ENCODE data around the gene XIRP2.

XIRP2 gene

DNA sequence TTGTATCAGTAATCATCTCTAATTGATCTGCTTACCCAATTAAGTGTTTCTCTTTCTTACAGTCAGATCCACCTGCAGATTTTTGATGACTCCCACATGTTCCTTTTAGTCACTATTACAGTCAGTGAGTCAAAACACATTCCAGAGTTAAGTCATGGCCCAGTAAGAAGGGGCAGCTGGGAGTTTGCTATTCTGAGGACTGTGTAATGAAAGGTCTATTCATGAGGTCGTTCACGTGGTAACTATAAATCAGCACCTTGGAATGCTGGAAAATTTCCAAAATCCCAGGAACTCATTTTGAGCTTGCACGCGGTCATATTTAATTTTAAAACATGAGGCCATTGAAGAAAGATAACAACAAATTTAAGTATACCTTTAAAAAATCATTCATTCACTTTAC is 252.5 kb downstream of the XIRP2 start:
- DNase-seq, result peak; percentile 4

DNA sequence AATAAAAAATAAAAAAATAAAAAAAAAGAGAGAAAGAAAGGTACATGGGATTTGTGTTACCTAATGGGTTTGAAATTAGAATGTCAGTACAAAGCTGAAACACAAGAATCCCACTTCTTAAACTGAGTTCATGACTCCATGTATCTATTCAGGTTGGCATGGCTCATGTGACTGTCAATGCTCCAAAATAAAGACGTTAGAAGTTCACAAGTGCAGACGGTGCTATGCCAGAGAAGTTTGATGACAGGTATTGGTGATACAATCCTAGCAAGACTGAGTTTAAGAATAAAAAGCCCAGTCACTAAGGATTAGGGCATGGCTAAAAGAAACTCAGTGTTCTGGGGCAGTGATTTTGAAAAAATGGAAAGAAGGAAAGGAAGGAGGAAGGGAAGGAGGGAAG is 254.3 kb downstream of the XIRP2 start:
- no peak for DNase-seq

DNA sequence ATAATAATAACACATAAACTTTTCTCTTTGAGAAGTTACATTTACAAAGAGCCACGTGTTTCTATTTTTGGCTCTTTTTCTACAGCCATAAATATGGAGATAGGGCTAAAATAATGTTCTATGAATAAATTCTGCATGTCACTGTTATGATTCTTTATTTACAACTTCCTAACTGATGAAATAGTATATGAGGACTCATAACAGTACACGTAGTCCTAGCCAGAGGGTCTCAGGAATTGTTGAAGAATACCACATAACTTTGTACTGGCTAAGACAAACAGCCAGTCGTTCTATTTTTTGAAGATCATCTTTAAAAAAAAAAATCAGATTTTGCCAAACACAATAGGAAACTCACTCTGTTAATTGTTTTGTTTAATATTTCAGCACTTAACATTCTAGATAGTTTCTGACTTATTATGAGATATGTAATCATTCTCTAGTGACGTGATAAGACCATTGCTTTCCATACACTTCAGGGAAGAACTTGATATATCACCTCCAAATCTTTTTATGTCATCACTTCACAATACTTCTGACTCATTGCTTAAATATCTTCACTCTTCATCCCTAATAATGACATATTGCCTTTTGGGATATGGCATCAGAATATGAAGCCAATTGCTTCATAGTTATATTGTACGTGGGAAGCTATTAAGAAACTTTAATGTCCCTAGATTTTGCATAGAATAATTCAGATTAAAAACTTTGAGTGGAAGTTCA is 256.1 kb downstream of the XIRP2 start:
- no peak for DNase-seq

DNA sequence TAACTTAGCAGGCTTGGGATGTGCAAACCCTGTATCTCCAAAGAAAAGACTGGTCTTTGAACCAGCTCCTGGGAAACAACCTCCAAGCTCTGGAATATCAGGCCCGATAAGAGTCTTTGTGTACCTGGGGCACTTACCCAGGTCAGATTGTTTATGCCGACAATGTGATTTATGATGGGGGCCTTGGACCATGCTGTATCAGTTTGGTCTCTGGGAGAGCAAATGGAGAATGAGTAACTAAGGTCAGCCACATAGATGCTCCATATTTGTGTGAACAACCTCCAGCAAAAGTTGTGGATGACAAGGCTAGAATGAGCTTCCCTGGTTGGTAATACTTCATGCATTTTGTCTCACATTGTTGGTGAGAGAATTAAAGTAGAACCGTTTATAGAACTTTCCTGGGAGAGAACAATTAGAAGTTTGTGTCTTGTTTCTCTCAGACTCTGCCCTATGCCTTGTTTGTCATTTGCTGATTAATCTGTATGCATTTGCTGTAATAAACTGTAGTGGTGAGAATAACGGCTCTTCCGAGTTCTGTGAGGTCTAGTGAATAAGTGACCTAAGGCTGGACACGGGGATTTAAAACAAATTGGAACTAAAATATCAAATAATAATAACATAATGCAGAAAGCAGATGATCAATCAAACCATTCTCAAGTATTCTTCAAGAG is 259.1 kb downstream of the XIRP2 start:
- no peak for DNase-seq

DNA sequence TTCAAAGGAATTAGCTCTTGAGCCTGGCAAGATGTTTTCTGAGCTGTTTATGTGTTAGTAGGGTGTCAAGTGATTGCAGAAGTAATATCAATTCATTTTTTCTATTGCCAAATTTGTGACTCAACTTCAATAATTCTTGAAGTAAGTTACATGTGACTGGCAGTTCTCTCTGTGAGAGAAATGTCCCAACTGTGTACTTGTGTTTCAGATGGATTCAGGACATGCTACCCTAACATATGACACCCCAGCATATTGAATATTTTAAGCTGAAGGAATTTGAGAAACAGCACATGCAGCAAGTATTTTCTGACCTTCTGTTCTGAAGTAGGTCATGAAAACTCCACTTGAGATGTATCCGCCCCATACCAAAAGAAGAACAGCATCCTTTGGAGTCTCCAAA is 263.6 kb downstream of the XIRP2 start:
- no peak for DNase-seq

DNA sequence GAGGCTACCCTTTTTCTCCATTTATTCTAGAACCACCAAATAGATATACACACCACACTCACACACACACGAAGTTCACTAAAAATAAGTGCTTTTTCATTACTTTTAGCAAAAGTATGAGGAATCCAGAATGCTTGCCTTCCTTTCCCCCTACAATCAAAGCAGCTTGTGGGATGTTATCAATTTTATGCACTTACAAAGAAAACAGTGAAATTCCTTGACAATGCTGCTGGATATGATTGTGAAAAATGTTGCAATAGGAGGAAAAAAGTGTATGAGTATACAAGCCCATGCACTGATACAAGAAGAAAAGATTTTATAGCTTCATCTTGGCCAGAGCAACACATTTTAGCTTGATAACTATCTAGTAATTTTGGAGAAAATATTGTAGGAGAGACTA is 269.2 kb downstream of the XIRP2 start:
- DNase-seq, result no peak

DNA sequence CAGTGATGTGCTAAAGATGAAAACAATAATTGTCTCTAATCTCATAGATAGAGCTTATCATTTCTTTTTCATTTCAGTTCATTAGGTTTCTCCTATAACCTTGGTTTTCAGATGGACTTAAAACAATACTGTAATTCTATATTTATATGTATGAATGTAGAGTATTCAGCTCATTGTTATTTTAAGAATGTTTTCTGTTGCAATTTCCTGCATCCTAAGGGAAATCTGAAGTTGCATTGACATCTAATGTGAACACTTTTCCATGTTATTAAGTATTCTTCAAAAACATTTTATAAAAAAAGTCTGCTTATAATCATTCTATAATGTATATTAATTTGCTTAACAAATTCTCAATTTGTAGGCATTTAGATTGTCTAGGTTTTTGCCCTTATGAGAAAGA is 288.9 kb downstream of the XIRP2 start:
- no peak for DNase-seq

DNA sequence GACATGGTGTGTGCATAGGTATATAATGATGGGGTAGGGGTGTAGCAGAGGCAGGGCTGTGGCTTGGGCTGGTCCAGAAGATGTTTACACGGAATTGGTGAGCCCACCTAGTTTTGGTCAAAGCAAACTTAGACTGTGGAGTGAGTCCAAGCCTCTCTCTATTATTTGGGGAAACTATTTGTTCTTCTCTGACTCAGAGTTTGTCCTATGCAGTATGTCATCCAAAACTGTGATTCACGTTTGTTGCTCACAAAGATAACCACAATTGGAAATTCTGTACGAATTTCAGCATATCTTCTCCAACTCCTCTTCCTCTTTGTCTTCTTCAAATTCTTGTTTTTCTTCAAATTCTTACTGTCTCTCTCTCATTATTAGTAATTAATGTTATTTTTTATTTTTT is 292.9 kb downstream of the XIRP2 start:
- DNase-seq, result no peak

DNA sequence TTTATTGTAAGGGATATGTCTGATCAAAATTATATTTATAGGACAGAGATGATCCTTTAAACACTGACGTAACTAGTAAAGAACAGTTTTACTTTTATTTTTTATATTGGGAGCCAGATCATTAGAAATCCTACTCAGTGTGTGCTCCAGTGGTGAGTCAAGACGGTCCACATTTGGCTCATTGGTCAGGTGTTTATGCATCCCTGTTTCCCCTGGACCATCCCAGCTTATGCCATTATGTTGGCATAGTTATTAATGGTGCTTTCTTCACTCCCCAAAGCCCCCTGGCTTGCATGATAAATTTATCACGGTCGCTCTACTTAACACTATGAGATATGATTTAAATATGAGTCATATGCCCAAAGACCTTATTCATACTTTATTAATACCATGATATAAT is 293.4 kb downstream of the XIRP2 start:
- DNase-seq, result no peak

DNA sequence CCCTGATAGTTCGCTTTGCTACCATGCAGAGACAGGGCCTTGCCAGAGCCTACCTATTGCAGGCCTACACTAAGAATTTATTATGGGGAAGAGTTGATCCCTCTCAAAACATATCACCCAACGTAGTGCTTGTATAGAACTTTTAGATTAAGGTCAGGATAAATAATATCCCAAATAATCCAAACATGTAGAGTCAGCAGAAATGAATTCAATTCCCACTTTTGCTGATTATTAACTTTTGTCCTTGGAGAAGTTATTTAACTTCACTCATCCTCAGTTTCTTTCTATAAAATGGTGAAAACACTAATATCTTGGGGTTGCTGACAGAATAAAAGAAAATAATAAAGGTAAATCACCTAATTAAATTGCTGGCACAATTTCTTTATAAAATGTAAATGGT is 294.1 kb downstream of the XIRP2 start:
- DNase-seq, result no peak

DNA sequence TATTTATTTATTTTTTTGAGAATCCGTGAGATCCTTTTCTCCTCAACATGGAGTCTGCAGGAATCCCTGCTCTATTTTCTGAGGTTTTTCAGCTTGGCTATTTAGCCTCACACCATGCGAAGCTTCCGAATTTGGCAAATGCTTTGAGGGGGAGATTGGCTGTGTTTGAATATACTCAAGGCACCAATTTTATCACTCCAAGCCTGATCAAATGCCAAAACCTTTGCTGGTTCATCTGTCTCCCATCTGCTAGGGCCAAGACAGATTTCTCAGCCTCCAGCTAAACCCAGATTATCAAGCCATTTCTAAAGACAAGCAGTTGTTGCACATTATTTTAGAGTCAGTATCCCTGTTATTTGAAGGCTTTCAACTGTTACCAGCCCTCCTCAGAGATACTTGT is 295.7 kb downstream of the XIRP2 start:
- no peak for DNase-seq

DNA sequence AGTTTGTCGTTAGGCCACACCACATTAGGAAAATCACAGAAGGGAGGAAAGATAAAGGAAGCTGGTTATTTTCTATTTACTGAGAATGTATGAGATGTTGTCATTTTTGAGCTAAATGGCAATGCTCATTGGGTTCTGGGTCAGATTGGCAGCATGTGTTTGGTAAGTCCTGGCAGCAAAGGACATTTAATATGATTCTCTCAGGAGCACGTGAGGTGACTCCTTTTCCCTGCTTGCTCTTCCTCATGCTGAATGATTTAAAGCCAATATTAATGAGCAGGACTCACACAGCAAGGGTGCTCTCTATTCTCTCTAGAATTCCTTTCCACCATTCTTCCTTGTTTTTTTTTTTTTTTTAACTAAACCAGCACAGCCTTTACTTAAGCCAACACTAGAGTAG is 298.2 kb downstream of the XIRP2 start:
- no peak for DNase-seq

DNA sequence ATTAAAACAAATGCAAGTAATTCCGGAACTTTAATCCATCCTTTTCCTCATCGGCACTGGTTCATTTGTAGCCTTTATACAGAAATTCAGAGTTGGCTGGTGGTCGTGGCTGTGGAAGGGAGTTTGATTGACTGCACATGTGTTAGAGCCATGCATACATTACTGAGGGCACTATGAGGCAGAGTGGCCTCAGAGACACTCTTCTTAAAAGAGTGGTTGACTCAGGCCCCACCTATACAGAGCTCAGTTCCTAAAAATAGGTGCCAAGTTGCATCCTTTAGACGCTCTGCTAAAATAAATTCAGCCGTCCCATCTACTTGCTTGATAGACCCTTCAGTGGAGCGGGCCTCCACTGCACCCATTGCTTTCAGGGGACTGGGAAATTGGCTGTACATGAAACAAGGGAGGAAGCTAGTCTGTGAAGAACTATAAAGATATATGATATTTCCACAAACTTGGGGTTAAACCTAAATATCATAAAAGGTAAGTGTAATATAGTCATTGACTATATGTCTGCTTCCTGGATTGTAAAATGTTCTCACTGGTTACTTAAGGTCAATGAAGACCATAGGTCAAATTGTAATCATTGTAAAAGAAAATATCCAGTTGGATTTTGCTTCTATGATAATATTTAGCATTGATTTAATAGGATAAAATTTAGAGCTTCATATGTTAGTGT is 298.9 kb downstream of the XIRP2 start:
- DNase-seq, result no peak

DNA sequence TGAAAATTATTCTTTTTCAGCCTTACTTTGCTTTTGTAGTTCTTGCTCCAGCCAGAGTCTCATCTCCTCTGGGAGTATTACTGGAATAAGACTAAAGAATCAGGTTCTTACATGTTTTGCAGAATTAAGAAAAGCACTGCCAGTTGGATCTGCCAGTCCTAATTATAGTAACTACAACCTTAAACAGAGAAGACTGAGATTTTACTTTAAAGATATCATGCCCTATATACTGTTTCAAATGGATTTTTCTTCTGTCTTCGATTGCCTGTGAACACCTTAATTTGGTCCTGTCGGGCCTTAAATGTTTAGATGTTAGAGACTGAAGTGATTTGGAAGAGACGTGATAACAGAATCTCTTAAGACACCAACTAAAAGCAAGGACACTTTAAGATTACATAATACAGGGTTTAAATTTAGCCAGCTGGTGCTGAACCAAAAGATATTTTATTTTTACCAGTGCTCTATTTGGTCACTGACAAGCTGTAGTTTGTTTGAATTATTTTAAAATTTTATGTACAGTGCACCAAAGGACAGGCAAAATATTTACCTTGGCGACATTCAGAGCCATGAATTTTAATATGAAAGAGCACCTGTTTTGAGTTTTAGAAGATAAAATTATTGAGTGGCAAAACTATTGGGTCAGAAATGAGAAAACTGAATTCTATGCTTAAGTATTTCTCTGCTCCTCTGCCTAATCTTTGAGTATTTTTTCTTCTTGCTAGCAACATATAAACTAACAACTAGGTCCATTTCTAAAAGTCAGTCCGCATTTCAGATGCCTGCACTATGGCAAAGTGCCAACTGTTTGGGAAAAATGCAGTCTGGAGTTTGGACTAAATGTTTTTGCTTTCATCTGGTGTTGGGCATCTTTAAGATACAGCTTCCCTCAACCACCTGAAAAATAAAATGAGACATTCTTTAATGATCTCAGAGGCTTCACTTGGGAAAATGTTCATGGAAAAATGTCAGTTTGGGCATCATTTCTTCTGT is 300.0 kb downstream of the XIRP2 start:
- DNase-seq, result no peak

DNA sequence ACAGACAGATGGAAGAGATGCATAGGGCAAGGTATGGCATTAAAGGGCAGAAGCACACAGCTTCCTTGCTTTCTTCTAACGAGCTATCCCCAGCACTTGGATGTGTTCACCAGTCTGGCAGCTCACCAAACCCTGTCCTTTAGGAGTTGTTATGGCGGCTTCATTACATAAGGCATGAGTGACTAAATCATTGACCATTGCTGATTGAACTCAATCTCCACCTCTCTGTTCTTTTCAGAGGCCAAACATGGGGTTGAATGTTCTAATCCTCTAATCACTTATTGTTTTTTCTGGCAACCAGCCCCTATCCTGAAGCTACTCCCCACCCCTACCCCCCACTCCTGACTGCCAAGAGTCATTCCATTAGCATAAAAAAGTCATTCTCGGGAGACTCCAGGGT is 301.8 kb downstream of the XIRP2 start:
- DNase-seq, result no peak

DNA sequence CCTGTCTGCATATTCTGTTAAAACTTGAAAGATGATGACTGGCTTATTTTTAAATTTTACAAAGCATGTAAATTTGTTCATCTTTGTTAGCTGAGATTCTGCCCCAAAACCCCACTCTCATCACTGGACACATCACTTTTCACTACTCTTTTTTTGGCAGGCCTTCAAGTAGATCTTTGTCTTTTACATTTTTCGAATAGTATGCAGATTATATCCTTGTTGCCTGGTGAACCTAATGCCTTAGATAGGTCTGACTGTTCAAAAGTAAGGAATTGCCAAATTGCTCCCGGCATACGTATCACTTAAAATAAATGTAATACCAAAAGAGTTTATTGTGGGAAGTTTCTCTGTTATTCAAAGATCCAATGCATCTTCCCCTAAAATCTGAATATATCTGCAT is 303.3 kb downstream of the XIRP2 start:
- no peak for DNase-seq

DNA sequence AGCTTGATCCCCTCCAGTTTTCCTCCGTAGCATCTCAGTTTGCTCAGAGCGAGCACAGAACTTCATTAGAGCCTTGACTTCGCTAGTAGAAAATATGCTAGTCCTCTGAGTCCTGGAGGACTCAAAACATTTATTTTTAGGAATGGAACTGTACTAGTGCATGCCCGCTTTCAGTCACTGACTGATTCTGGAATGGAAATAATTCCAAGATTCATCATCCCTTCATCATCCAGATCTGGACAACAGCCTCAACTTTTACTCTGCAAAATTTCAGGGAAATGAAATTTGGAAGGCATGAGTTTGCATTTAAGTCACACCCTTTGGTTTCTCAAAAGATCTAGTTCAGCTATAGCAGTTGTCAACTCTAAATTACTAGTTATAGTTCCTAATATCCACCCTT is 304.6 kb downstream of the XIRP2 start:
- no peak for DNase-seq

DNA sequence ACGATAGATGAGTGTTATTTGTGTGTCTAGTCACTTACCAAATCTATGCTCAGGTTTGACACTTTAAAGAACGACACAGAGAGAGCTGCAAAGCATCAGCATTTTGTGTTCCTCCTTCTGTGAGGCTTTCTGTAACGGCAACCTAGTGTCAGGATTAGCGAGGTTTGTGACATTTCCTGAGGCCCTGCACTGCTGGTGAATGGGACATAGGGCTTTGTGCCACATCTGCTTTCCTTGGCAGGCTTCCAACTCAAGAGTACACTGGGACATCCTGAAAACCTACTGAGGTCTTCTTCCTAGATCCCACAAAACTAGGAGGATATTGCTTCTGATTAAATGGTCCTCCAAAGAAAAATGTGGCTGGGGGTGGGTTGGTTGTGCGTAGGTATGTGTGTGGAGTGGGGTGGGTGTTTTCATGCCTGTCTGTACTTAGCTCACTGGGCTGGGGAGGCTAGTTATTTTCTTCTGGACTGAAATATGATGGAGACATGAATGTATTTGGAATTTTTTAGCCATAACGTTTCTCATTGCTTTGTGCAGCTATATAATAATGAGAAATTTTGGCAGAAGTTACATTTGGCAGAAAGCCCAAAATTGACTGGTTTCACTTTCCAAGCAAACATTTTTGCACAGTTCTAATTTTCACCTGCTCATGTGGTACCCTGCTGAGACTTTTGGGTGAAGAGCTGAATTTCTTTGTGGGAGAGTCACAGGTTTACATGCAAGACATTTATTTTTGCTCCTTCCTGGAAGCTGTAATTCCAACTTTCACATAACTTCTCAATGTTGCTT is 308.4 kb downstream of the XIRP2 start:
- peak; percentile 52 for DNase-seq

DNA sequence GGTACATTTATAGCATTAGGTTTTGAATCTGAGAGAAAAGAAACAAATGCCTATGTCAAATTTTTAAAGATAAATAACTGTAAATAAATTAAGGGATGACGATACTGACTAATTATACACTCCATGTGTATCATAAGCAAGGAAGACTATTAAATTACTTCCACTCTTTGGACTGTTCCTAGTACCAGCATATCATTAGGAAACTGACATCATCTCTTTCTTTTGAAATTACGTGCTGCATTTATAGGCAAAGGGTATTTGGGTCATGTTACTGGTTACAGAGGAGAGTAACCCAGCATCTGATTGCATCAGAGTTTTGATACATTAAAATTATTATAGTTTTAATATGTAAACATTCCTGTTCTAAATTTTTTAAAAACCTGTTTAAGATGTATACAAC is 309.7 kb downstream of the XIRP2 start:
- no peak for DNase-seq

DNA sequence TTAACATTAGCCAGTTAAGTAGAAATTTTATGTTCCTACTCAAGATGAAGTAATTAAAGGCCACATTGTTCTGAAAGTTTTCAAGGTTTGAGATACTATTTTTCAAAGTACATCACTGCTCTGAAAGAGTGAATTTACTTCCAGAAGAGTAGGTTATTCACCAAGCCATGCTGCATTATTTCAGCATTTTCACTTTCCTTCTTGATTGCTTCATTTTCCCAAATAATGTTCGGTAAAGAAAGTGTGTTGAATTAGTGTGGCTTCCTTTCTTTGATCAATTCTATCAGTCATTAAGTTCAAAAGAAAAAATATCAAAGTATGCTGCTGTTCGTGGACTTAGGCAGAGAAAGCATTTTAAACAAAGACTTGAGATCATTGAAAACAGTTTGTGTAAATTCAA is 310.3 kb downstream of the XIRP2 start:
- no peak for DNase-seq

DNA sequence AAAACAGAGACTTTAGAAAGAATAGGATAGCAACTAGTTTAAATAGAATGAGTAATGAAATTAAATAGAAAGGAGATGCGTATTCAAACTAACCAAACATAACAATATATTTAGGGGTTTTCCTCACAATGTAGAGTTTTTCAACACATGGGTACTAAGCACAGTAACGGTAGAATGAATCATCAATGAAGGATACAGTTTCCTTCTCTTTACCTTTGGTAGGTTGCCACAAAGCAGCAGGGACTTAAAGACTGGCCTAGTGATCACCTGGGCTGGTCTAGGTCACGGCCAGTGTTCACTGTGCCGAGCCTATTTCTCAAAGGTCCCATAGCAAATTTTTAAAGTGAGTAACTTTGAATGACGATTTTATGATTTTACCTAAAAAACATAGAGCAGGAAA is 311.7 kb downstream of the XIRP2 start:
- no peak for DNase-seq

DNA sequence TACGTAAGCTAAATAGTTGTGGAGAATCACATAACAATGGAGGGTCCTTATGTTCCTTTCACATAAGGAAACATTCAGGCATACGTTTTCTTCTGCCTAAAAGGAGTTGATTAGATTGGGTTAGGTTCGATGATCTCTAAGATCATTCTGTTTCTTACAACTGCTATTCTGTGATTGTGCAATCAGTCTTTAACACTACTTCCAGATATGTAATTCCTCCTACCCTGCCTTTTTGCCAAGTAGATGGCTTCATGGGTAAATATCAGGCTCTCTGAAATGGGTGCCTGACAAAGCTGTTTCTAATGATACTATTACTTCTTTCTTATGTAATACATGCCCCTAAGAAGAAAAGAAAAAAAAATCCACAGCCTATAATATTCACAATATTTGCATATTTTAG is 321.5 kb downstream of the XIRP2 start:
- no peak for DNase-seq
